22Rv1 (cell line): ENCODE data around the gene NELFB.

Experiments used
- ZFX ChIP-seq: fragments of 450-650 bp; IDR thresholded peaks from 2 replicates; pipeline ENCODE4 v1.6.1; 2017; ENCODE audit warnings: antibody characterized with exemption, borderline replicate concordance
- TF ChIP-seq, protein P1 (sequence below): fragments of 450-650 bp; IDR thresholded peaks from 2 replicates; pipeline ENCODE4 v1.5.1; 2017; ENCODE audit warnings: mild to moderate bottlenecking

DNA sequence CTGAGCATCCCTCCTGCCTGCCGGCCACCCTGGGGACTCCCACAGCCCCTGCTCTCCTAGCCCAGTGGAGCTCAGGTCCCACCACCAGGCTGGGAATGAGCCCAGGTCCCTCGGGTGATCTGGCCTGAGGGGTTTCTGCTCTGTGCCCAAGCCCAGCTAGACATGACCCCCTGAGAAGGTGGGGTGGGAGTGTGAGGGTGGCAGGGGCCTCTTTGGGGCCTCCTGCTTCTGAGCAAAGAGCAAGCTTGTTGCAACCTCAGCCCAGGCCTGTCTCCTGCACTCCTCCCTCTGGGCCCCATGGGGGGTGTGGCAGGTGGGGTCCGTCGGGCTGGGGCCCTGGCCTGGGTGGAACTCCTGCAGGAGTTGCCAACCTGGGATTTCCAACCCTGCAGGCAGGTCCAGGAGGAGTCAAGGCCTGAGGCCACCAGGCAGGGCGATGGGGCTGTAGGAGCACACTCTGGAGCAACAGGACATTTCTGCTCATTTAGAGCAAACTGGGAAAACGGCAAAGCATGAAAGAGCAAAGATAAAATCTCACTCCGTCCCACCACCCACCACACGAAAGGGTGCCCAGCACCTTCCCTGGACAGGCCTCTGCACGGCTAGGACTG lies 58.3 kb downstream of the NELFB start:
- TF ChIP-seq, protein P1, sequence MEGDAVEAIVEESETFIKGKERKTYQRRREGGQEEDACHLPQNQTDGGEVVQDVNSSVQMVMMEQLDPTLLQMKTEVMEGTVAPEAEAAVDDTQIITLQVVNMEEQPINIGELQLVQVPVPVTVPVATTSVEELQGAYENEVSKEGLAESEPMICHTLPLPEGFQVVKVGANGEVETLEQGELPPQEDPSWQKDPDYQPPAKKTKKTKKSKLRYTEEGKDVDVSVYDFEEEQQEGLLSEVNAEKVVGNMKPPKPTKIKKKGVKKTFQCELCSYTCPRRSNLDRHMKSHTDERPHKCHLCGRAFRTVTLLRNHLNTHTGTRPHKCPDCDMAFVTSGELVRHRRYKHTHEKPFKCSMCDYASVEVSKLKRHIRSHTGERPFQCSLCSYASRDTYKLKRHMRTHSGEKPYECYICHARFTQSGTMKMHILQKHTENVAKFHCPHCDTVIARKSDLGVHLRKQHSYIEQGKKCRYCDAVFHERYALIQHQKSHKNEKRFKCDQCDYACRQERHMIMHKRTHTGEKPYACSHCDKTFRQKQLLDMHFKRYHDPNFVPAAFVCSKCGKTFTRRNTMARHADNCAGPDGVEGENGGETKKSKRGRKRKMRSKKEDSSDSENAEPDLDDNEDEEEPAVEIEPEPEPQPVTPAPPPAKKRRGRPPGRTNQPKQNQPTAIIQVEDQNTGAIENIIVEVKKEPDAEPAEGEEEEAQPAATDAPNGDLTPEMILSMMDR: no peak
- no peak for TF ChIP-seq ZFX
